Body of pancreas (tissue), 4 donors: ENCODE measurements around the gene NKD1.

Source experiments
- CTCF ChIP-seq, 7 experiments: fragments of 450-650 bp in 4 of 7; fragments of 200-600 bp in 3 of 7; sonication (generic) in 3 of 7; IDR thresholded peaks; one replicate each; pipeline ENCODE4 v1.5.1; 2016 to 2019; ENCODE audit warnings: antibody characterized with exemption in 7 of 7
- POLR2A ChIP-seq, 3 donors: fragments of 450-650 bp; IDR thresholded peaks; one replicate each; pipeline ENCODE4 v1.6.1; 2016; ENCODE audit warnings: antibody characterized with exemption in 3 of 3, mild to moderate bottlenecking in 2 of 3

- no peak for TF ChIP-seq CTCF (IDR thresholded peaks at IDR 0.05)
- no peak for TF ChIP-seq POLR2A (IDR thresholded peaks at IDR 0.05)
Measured at GRCh38 chr16:50566014-50566962, 18.1 kb downstream of the NKD1 start.
